Measurements from ENCODE around the gene DIP2C.
"Not testable (repeated sequence)": the region's sequence is repeated elsewhere in the genome, so short reads cannot be mapped to it uniquely, and the experiment has no call there.

Gene DIP2C

DNA sequence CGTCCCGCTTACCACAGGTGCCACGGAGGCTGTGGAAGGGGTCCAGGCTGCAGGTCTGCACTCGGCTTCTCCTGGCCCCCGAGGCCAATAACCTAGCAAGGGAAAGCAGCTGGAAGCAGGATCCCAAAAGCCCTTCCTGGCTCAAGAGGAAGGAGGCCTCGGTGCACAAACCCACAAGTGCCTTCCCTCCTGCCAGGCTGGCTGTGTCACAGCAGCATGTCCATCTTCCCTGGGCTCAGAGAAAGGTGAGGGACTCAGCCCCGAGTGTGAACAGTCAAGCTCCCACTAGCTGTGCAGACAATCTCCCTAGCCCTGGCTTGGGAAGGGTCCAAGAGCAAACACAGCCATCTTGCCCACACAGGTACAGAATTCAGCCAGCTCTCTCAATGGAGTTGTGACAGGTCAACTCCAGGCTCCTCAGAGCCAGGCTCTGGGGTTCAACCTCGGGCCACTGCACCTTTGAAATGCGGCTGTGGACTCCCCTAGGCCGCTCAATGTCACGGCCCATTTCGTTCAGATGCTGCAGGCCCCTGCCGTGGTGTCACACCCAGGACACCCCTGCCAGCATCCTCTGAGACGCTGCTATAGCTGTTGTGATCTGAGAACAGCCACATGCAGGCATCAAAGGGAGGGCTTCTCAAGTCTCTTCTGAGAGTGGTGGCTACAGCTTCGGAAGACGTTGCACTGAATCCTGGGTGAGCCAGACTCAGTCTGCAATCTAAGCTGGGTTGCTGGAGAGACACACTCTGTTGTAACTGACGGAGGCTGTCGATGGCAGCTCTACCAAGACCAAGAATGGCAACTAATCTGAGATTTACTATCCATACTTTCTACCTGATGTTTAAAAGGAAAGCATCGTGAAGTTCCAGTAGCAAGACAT, 137.9 kb downstream of the DIP2C start:
- DNase-seq: no peak

DNA sequence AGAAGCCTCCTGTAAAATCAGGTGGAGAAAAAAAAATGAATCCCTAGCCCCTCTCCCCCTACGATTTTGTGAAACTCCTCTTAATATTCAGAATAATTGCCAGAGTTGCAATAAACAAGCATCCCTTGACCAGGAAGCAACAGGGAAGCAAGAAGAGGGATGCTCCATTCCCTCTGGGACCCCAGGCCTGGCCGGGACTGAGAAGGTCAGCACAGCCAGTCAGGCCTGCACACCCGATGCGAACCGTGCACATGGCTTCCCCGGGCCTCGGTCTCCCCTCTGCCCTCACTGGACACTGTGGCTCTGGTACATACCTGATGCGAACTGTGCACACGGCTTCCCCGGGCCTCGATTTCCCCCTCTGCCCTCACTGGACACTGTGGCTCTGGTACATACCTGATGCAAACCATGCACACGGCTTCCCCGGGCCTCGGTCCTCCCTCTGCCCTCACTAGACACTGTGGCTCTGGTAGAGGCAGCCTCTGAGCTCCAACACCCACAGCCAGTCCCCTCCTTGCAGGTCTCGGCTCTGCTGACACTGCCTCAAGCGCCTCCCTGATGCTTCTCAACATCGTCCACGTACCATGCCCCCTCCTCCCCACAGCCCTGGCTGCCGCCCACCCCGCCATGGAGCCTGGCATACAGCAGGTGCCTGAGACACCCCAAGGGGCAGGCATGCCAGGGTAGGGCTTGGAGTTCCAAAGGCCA, 138.6 kb downstream of the DIP2C start:
- DNase-seq: no peak

DNA sequence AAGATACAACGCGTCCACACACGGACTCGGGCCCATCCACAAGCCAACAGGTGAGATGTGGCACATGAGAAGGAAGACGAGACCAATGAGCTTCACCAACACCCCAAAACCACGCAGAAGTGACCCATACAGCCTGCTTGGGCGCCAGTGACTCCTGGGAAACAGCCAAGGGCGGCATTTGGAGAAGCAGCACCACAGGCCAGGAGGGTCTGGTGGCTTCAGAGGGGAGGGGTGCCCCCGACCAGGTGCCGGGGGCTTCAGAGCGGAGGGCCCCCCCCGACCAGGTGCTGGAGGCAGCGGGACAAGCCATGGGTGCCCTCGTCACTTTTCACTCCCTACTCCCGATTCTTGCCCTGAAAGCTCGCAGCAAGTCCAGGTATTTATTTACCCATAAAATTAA, 140.1 kb downstream of the DIP2C start:
- no peak for DNase-seq

DNA sequence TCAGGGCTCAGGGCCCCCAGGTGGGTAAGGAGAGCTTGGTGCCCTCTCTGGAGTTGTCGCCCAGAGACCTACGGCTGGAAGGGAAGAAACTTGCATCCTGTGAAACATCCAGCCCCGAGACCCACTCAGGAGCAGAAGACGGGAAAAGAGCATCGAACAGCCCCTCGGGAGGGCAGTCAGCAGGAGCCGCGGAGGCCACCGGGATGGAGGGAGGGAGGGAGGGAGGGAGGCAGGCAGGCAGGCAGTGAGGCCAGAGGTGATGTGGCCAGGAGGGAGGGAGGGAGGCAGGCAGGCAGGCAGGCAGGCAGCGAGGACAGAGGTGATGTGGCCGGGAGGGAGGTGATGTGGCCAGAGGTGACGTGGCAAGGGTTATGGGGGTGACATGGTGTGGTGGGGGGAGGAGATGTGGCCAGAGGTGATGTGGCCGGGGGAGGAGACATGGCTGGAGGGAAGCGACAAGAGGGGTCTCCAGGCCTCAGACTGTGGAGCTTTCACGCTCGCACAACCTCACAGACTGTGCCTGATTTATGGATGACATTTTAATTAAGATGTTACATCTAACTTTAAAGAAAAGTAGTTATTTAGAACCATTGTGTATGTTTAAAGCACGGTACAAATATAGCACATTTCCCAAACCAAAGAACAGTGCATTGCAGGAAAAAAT, 141.1 kb downstream of the DIP2C start:
- no peak for DNase-seq

GRCh38 chr10:547591-548081, 141.8 kb downstream of the DIP2C start:
- no peak for DNase-seq

GRCh38 chr10:546971-547590, 142.4 kb downstream of the DIP2C start:
- DNase-seq: no peak

DNA sequence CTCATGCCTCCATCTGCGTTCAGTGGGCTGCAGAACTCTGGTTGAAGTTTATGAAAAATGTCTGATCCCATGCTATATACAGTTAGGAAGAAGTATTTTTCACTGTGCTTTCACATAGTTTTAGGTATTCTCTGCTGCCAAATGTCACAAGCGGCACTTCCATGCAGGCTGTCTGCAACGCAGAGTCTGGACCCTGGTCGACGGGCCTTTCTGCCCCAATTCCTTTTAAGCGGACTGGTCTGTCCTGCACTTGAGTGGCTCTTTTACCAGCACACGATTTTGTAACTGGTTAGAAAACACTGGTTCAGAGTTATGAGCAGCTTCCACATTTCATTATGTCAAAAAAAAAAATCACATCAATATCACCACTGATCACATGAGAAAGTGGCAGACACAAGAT, 143.0 kb downstream of the DIP2C start:
- DNase-seq: no peak

DNA sequence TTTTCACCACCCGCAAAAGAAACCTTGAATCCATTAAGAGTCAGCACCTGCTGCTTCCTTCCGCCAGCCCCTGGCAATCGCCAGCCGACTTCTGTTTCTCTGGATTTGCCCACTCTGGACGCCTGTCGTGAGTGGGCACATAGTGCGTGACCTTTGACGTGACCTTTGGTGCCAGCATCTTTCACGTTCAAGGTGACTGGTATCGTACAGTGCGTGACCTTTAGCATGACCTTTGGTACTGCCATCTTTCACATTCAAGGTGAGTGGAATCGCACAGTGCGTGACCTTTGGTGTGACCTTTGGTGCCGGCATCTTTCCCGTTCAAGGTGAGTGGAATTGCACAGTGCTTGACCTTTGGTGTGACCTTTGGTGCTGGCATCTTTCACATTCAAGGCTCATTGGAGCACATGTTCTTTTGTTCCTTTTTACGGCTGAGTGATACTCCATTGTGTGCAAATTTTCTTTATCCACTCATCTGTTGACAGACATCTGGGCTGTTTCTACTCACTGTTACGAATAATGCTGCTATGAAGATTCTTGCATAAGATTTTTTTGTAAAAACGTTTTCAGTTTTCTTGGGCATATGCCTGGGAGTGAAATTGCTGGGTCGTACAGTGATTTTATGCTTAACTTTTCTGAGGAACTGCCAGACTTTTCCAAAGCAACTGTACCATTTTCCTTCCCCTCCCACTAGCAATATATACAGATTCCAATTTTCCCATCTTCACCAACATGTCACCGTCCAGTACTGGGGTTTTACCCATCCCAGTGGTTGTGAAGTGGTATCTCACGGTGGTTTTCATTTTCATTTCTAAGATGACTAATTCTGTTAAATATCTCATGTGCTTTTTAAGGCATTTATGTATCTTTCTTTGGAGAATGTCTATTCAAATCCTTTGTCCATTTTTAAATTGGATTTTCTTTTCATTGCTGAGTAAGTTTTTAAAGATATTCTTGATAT, 145.3 kb downstream of the DIP2C start:
- no peak for DNase-seq

GRCh38 chr10:543131-543530, 146.3 kb downstream of the DIP2C start:
- DNase-seq: no peak

- no peak for DNase-seq
Measured at GRCh38 chr10:541750-542371, 147.6 kb downstream of the DIP2C start.

DNA sequence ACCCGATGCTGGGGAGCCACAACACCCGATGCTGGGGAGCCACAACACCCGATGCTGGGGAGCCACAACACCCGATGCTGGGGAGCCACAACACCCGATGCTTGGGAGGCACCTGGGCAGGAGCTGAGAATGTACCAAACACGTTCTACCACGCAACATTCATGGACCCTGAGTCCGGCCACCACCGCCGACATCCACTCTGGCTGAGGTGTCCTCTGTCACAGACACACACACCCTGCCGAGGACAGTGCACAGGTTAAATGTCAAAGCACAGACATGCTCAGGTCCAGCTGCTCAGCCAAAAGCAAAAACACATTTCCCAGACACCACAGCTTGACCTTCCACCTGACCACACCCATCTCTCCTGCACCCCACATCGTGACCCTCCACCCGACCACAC, 148.4 kb downstream of the DIP2C start:
- DNase-seq: no peak

DNA sequence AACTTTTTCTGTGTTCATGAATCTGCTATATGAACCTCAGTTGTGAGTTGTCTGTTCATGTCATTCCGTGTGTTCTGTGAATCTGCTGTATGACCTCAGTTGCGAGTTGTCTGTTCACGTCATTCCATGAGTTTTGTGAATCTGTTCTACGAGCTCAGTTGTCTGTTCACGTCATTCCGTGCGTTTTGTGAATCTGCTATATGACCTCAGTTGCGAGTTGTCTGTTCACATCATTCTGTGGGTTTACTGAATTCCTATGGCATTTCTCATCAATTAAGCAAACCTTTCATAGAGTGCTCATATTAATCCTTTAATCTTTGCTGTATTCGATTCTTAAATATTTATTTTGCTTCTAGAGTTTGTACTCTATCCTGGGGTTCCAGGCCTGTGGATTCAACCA, 150.6 kb downstream of the DIP2C start:
- DNase-seq: no peak

- DNase-seq: no peak
Measured at GRCh38 chr10:536935-537334, 152.5 kb downstream of the DIP2C start.

- DNase-seq: no peak
Measured at GRCh38 chr10:536371-536925, 153.0 kb downstream of the DIP2C start.

- DNase-seq: no peak
Measured at GRCh38 chr10:535952-536351, 153.5 kb downstream of the DIP2C start.

- no peak for DNase-seq
Measured at GRCh38 chr10:535051-535450, 154.4 kb downstream of the DIP2C start.

- no peak for DNase-seq
Measured at GRCh38 chr10:534047-534566, 155.4 kb downstream of the DIP2C start.

DNA sequence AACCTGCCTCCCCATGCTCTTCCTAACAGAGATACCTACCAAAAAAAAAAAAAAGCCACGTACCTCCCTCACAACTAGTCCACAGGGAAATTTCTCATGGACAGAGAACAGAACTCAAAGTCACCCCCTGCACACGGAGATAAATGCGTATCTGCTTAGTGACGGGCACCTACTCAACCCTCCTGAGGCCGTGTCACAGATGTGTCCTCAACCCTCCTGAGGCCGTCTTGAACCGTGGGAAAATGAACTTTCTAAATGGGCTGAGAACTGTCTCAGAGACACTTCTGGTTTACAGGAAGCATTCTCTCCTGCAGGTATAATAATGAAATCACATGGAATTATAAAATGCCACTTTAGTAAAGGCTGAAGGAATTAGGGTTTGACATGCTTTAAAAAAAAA, 155.9 kb downstream of the DIP2C start:
- no peak for DNase-seq

GRCh38 chr10:533186-533585, 156.3 kb downstream of the DIP2C start:
- no peak for DNase-seq

GRCh38 chr10:532331-532730, 157.1 kb downstream of the DIP2C start:
- DNase-seq: not testable (repeated sequence)

DNA sequence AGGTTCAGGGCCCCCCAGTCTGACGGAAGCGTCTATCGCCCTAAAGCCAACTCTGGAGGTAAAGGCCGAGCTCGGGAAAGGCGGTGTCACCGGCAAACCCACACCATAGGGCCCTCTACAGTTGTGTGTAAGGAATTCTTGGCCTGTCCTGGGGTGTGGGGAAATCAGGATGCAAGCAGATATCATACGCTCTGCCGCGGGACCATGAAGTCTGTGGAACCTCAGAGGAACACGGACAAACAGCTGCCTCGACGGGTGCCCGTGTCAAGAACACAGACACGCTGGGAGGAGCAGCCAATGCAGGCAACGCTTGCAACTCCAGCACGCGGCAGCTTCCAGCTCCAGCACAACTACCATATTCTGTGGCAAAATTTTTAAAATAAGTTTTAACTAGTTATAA, 157.9 kb downstream of the DIP2C start:
- DNase-seq: no peak

Data from DMS 273 treated with DMSO at 0.1 percent for 48 hours (cell line).